OCI-LY7 (cell line): ENCODE measurements around the gene C4orf50. TPM values are rescaled to one million over a fixed set of nuclear protein-coding genes. Genes with fewer than 3 reads are reported as not detected.

Source experiments
- BruUV-seq: library from RNA; stranded (reverse); fragments of 400-500 nt; replicated peaks from 2 replicates; lab custom pipeline; 2021; lab: Mats Ljungman, UMichigan
- CTCF ChIA-PET: fragments of 300-600 bp; sonication (Branson Sonifier 250); formaldehyde crosslinking; loops from one replicate; lab custom pipeline; 2022; ENCODE audit warnings: antibody characterized with exemption; ENCODE audit not compliant: unreplicated experiment; lab: Charles Lee
- POLR2A ChIA-PET: fragments of 300-600 bp; sonication (Branson Sonifier 250); formaldehyde crosslinking; loops from one replicate; lab custom pipeline; 2022; ENCODE audit warnings: antibody characterized with exemption; lab: Charles Lee
- DNase-seq: peaks from one replicate; pipeline ENCODE4 v3.0.0-alpha.2; 2015; ENCODE audit warnings: low spot score
- H2AFZ ChIP-seq: fragments of 200-600 bp; sonication (generic), shearing (Covaris generic); 2 replicates; pipeline ENCODE4 v1.6.1; 2014; ENCODE audit warnings: mild to moderate bottlenecking, antibody characterized with exemption, low read length, moderate library complexity
- H3K27ac ChIP-seq: fragments of 200-600 bp; sonication (generic); 2 replicates; pipeline ENCODE4 v1.5.1; 2014; ENCODE audit warnings: mixed run types, low read depth, mild to moderate bottlenecking, moderate library complexity, low read length, inconsistent platforms; ENCODE audit not compliant: poor library complexity, severe bottlenecking
- H3K36me3 ChIP-seq: fragments of 200-600 bp; sonication (generic); 2 replicates; pipeline ENCODE4 v1.6.1; 2014; ENCODE audit warnings: mild to moderate bottlenecking, antibody characterized with exemption, low read length, moderate library complexity, mixed read lengths; ENCODE audit not compliant: insufficient read depth
- H3K4me1 ChIP-seq: fragments of 200-600 bp; sonication (generic); 2 replicates; pipeline ENCODE4 v1.5.1; 2014; ENCODE audit warnings: mild to moderate bottlenecking, low read length; ENCODE audit not compliant: insufficient read depth, poor library complexity, severe bottlenecking
- H3K4me2 ChIP-seq: fragments of 200-600 bp; sonication (generic); 2 replicates; pipeline ENCODE4 v1.6.1; 2014; ENCODE audit warnings: mild to moderate bottlenecking, low read length
- H3K4me3 ChIP-seq: fragments of 200-600 bp; sonication (generic); 2 replicates; pipeline ENCODE4 v1.5.1; 2014; ENCODE audit warnings: mild to moderate bottlenecking, low read depth, low read length; ENCODE audit not compliant: poor library complexity, severe bottlenecking
- H3K79me2 ChIP-seq: fragments of 200-600 bp; sonication (generic); 2 replicates; pipeline ENCODE4 v1.6.1; 2016; ENCODE audit warnings: low read depth, mild to moderate bottlenecking, low read length, moderate library complexity, mixed read lengths; ENCODE audit not compliant: insufficient read depth
- H3K9me2 ChIP-seq: fragments of 200-600 bp; sonication (generic); 2 replicates; pipeline ENCODE4 v1.6.1; 2016; ENCODE audit warnings: mild to moderate bottlenecking, low read length, mixed read lengths; ENCODE audit not compliant: insufficient read depth
- H3K9me3 ChIP-seq: fragments of 200-600 bp; sonication (generic); 2 replicates; pipeline ENCODE4 v1.6.1; 2014; ENCODE audit warnings: mild to moderate bottlenecking, mixed run types, low read length, mixed read lengths
- H4K20me1 ChIP-seq: fragments of 200-600 bp; sonication (generic); 2 replicates; pipeline ENCODE4 v1.6.1; 2014; ENCODE audit warnings: mild to moderate bottlenecking, antibody characterized with exemption, low read length, moderate library complexity, mixed read lengths; ENCODE audit not compliant: insufficient read depth
- EZH2phosphoT487 ChIP-seq: fragments of 200-600 bp; sonication (generic); IDR thresholded peaks from 2 replicates; pipeline ENCODE4 v1.6.1; 2018; ENCODE audit warnings: low read depth, borderline replicate concordance, mild to moderate bottlenecking, mixed run types, antibody characterized with exemption, low read length, moderate library complexity, mixed read lengths
- intact Hi-C: fragments of 100-400 bp; cut with micrococcal nuclease; formaldehyde crosslinking; loops from one replicate; pipeline ENCODE4 v1.10.0; 2022; ENCODE audit not compliant: unreplicated experiment
- total RNA-seq, 2 experiments: library from RNA; depleted of rRNA in 1 of 2; stranded (reverse); fragments of >200 nt in 1 of 2; shearing (Covaris generic) in 1 of 2; gene quantifications; 2 replicates each; pipeline ENCODE4 v1.2.3, GENCODE V29; 2014 to 2022
- TF ChIP-seq, protein P1 (sequence below): fragments of 200-600 bp; sonication (generic); conservative IDR thresholded peaks from 2 replicates; pipeline ENCODE4 v1.5.1; 2014; ENCODE audit warnings: mild to moderate bottlenecking, antibody characterized with exemption, low read length, moderate library complexity, mixed read lengths

Gene C4orf50
- total RNA-seq, 2 experiments from 2014 or later, result 0.06 TPM; not detected in 1

DNA sequence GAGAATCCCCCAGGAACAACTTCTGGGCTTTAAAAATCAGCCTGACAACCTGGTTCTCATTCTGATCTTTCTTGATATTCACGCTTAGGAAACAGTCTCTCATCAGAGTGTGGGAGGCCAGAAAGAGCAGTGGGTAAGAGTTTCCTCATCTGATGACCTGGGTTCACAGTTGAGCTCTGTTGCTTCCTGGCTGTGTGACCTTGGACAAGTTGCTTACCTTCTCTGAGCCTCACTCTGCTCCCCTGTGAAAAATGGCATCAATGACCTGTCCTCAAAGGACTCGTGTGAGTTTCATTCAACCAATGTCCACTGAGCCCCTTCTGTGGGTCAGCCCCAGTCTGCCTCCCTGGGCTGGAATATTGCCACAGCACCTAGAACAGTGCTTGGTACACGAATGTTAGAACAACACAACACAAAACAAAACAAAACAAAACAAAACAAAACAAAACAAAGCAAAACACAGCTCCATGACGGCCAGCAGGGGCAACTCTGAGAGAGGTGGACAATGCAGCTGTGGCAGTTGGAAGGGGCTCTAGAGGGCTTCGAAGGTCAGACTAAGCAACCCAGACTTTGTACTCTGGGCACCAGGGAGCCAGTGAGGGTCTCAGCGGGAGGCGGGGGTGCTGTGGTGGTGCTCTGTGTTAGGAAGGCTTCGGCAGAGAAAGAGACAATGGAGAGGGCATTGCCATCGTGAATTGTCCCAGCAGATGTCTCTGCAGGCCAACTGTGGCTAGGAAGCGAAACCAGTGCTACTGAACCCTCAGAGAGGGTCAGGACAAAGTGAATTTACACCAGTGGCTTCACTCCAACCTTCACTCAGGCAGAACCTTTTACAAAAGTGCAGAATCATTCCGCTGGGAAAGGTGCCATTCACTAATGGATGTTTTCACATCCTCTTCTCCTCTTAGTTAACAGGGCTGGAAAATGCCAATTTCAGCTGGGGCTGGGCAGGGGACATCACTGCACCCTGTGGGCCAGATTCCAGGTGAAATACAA, 14.3 kb upstream of the C4orf50 start:
- Histone ChIP-seq H3K4me3 (no peak overlapping the region), H4K20me1 (no peaks in the 10 kb centered on the region), H3K36me3 (no peaks in the 10 kb centered on the region), H3K79me2 (no peaks in the 10 kb centered on the region), H2AFZ (no peak overlapping the region), H3K4me2 (no peak overlapping the region), H3K27ac (no peak overlapping the region), H3K9me3 (no peaks in the 10 kb centered on the region), H3K9me2 (no peaks in the 10 kb centered on the region), H3K4me1 (no peaks in the 10 kb centered on the region)
- BruUV-seq, result no TSS peak
- DNase-seq, result no peak
- intact Hi-C loops, result no loop called here
- ChIA-PET CTCF (no interaction called here), POLR2A (no interaction called here)
- TF ChIP-seq, protein P1, sequence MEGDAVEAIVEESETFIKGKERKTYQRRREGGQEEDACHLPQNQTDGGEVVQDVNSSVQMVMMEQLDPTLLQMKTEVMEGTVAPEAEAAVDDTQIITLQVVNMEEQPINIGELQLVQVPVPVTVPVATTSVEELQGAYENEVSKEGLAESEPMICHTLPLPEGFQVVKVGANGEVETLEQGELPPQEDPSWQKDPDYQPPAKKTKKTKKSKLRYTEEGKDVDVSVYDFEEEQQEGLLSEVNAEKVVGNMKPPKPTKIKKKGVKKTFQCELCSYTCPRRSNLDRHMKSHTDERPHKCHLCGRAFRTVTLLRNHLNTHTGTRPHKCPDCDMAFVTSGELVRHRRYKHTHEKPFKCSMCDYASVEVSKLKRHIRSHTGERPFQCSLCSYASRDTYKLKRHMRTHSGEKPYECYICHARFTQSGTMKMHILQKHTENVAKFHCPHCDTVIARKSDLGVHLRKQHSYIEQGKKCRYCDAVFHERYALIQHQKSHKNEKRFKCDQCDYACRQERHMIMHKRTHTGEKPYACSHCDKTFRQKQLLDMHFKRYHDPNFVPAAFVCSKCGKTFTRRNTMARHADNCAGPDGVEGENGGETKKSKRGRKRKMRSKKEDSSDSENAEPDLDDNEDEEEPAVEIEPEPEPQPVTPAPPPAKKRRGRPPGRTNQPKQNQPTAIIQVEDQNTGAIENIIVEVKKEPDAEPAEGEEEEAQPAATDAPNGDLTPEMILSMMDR, result no peak
- no peak for TF ChIP-seq EZH2phosphoT487

DNA sequence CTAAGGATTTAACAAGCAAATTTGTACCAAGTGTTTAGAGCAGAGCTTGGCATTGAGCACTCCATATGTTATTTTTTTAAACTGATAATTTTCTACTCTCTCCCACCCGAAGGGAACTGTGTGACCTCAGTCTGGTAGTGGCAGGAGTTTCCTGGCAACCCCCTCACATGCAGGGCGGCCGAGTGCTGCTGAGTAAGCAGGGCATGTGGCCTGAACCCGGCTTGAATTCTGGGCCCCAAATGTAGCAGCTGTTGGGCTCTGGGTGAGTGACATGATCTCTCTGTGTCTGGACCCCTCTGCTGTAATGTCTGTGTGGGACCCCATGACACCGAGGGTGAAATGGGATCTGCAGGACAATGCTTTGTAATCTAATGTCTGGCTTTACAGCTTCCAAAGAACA, 13.6 kb upstream of the C4orf50 start:
- no peak overlapping the region for H2AFZ ChIP-seq
- TF ChIP-seq, protein P1, result no peak
- TF ChIP-seq EZH2phosphoT487, result no peak
- intact Hi-C loops, result no loop called here
- no peak overlapping the region for H3K27ac ChIP-seq
- H3K9me2 ChIP-seq, result no peaks in the 10 kb centered on the region
- H4K20me1 ChIP-seq, result no peaks in the 10 kb centered on the region
- H3K9me3 ChIP-seq, result no peaks in the 10 kb centered on the region
- BruUV-seq, result no TSS peak
- no peak for DNase-seq
- no peaks in the 10 kb centered on the region for H3K79me2 ChIP-seq
- no peak overlapping the region for H3K4me3 ChIP-seq
- H3K4me2 ChIP-seq, result no peak overlapping the region
- ChIA-PET POLR2A (no interaction called here), CTCF (no interaction called here)
- H3K36me3 ChIP-seq, result no peaks in the 10 kb centered on the region
- no peaks in the 10 kb centered on the region for H3K4me1 ChIP-seq

DNA sequence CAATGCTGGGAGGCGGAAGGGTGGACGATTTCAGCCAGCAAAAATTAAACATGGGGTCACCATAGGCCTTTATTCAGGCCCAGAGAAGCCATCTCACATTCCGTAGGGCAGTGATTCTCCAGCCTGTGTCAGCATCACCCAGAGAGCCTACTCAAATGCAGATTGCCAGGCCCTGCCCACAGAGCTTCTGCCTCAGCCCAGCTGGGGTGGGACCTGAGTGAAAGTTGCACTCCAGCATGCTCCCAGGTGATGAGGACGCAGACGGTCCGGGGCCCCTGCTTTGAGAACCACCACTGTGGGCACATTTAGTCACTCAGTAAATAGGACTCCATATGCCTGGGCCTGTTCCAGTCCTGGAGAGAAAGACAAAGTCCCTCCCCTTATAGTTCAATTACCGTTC, 12.4 kb upstream of the C4orf50 start:
- Histone ChIP-seq H3K9me3 (no peaks in the 10 kb centered on the region), H3K9me2 (no peaks in the 10 kb centered on the region), H3K36me3 (no peaks in the 10 kb centered on the region), H3K4me2 (no peak overlapping the region), H3K79me2 (no peaks in the 10 kb centered on the region), H4K20me1 (no peaks in the 10 kb centered on the region), H3K4me3 (no peak overlapping the region), H3K4me1 (no peaks in the 10 kb centered on the region), H2AFZ (no peak overlapping the region), H3K27ac (no peak overlapping the region)
- ChIA-PET CTCF (no interaction called here), POLR2A (no interaction called here)
- TF ChIP-seq EZH2phosphoT487, result no peak
- TF ChIP-seq, protein P1, result no peak
- BruUV-seq, result no TSS peak
- intact Hi-C loops, result no loop called here
- no peak for DNase-seq
